NCI-H146 treated with DMSO at 0.1 percent for 48 hours (cell line): ENCODE results near the gene SKAP1.
A peak's percentile ranks its signal among the peaks of the same experiment; 100 is the strongest.
"Not testable (repeated sequence)": the region's sequence is repeated elsewhere in the genome, so short reads cannot be mapped to it uniquely, and the experiment has no call there.

Experiments used
- DNase-seq: peaks from one replicate; lab custom pipeline; 2025; ENCODE audit not compliant: unreplicated experiment; lab: John Stamatoyannopoulos, UW

The SKAP1 gene

GRCh38 chr17:48290378-48290777 is 139.6 kb downstream of the SKAP1 start:
- peak; percentile 44 for DNase-seq

- not testable (repeated sequence) for DNase-seq
These were observed 143.1 kb downstream of the SKAP1 start for GRCh38 chr17:48286917-48287316.

GRCh38 chr17:48285614-48286013 is 144.4 kb downstream of the SKAP1 start:
- no peak for DNase-seq

GRCh38 chr17:48283907-48284306 is 146.1 kb downstream of the SKAP1 start:
- DNase-seq, result no peak

GRCh38 chr17:48283411-48283810 is 146.6 kb downstream of the SKAP1 start:
- DNase-seq, result no peak

- no peak for DNase-seq
These were observed 147.7 kb downstream of the SKAP1 start for GRCh38 chr17:48282303-48282702.

GRCh38 chr17:48278760-48279491 is 151.1 kb downstream of the SKAP1 start:
- no peak for DNase-seq

GRCh38 chr17:48276776-48277175 is 153.2 kb downstream of the SKAP1 start:
- DNase-seq, result no peak

- no peak for DNase-seq
These were observed 159.1 kb downstream of the SKAP1 start for GRCh38 chr17:48270899-48271298.

GRCh38 chr17:48269209-48269608 is 160.8 kb downstream of the SKAP1 start:
- no peak for DNase-seq

- DNase-seq, result no peak
These were observed 166.3 kb downstream of the SKAP1 start for GRCh38 chr17:48263731-48264035.

- DNase-seq, result peak; percentile 18
These were observed 166.9 kb downstream of the SKAP1 start for GRCh38 chr17:48262982-48263730.

- peak; percentile 53 for DNase-seq
These were observed 168.6 kb downstream of the SKAP1 start for GRCh38 chr17:48261297-48261880.

GRCh38 chr17:48259694-48260291 is 170.2 kb downstream of the SKAP1 start:
- peak; percentile 68 for DNase-seq

- no peak for DNase-seq
These were observed 171.7 kb downstream of the SKAP1 start for GRCh38 chr17:48258331-48258730.

- DNase-seq, result no peak
These were observed 174.3 kb downstream of the SKAP1 start for GRCh38 chr17:48255759-48256158.

- DNase-seq, result no peak
These were observed 175.1 kb downstream of the SKAP1 start for GRCh38 chr17:48254896-48255295.

GRCh38 chr17:48253975-48254374 is 176.0 kb downstream of the SKAP1 start:
- DNase-seq, result no peak

- DNase-seq, result no peak
These were observed 178.1 kb downstream of the SKAP1 start for GRCh38 chr17:48251950-48252349.

- DNase-seq, result no peak
These were observed 179.1 kb downstream of the SKAP1 start for GRCh38 chr17:48250949-48251348.

GRCh38 chr17:48250059-48250458 is 180.0 kb downstream of the SKAP1 start:
- not testable (repeated sequence) for DNase-seq

GRCh38 chr17:48247603-48248002 is 182.4 kb downstream of the SKAP1 start:
- DNase-seq, result no peak
